Left lung (tissue), 10 donors: ENCODE measurements around the gene SMS. TPM values are rescaled to one million over a fixed set of nuclear protein-coding genes. Genes with fewer than 3 reads are reported as not detected.
A peak's percentile ranks its signal among the peaks of the same experiment; 100 is the strongest.

Experiments used
- ATAC-seq: fragments of 200-7000 bp; cut with Tn5 transposase; one replicate; pipeline ENCODE4 v1.9.1; 2020; ENCODE audit warnings: moderate library complexity
- DNase-seq, 4 donors: peaks; one replicate each; pipeline ENCODE4 v3.0.0-alpha.2; 2013 to 2020
- H3K27ac ChIP-seq, 2 donors: fragments of 200-600 bp; sonication (generic) in 1 of 2; one replicate each; pipeline versions ENCODE4 v1.5.0 to v1.8.0; 2020 to 2021
- H3K27me3 ChIP-seq, 2 donors: fragments of 200-600 bp; sonication (generic) in 1 of 2; one replicate each; pipeline versions ENCODE4 v1.5.0 to v1.8.0; 2020 to 2021
- H3K36me3 ChIP-seq, 2 donors: fragments of 200-600 bp; sonication (generic) in 1 of 2; one replicate each; pipeline versions ENCODE4 v1.5.0 to v1.8.0; 2020 to 2021
- H3K4me1 ChIP-seq, 2 donors: fragments of 200-600 bp; one replicate each; pipeline ENCODE4 v1.8.0; 2021
- H3K4me3 ChIP-seq, 2 donors: fragments of 200-600 bp; sonication (generic) in 1 of 2; one replicate each; pipeline versions ENCODE4 v1.5.0 to v1.8.0; 2020 to 2021; ENCODE audit warnings: mild to moderate bottlenecking in 1 of 2
- H3K9me3 ChIP-seq, 2 donors: fragments of 200-600 bp; sonication (generic) in 1 of 2; one replicate each; pipeline versions ENCODE4 v1.5.0 to v1.8.0; 2020 to 2021
- CTCF ChIP-seq, 2 donors: fragments of 200-600 bp; sonication (generic) in 1 of 2; IDR thresholded peaks; one replicate each; pipeline versions ENCODE4 v1.5.0 to v1.8.0; 2021; ENCODE audit warnings: antibody characterized with exemption in 2 of 2
- intact Hi-C, 2 donors: fragments of 100-400 bp; cut with DNase I; formaldehyde crosslinking; loops; one replicate each; pipeline versions ENCODE4 v1.11.2 to v1.14.2; 2022
- polyA plus RNA-seq, 6 donors: library from polyadenylated mRNA; unstranded; fragments of 120-200 nt; gene quantifications; one replicate each; pipeline ENCODE4 v1.2.1, GENCODE V29; 2013; ENCODE audit not compliant: insufficient read length in 6 of 6
- total RNA-seq, 2 donors: library from RNA; stranded (reverse); fragmentation: NEBNext Ultra II Directional; extraction: Animal tissue kit (Norgen Biotek cat#: 25700); gene quantifications; one replicate each; pipeline ENCODE4 v1.2.1, GENCODE V29; 2021
- donor health status: DM: no; HTN: yes; CAD: no.
- donor health status: DM: no; HTN: no; CAD: no.

Gene SMS
- total and polyA plus RNA-seq, 8 donors = 68.6 to 119 (median 108) TPM

GRCh38 chrX:22012931-22013330 is 72.4 kb downstream of the SMS start:
- no peaks in the 10 kb centered on the region for H3K9me3 ChIP-seq
- H3K4me3 ChIP-seq = no peak overlapping the region
- H3K27ac ChIP-seq = no peak overlapping the region
- ATAC-seq (no peak), DNase-seq (no peak)
- no peaks in the 10 kb centered on the region for H3K4me1 ChIP-seq
- H3K27me3 ChIP-seq = no peaks in the 10 kb centered on the region
- H3K36me3 ChIP-seq = no peaks in the 10 kb centered on the region
- TF ChIP-seq CTCF (IDR thresholded peaks at IDR 0.05) = no peak
- intact Hi-C loops = no loop called here

GRCh38 chrX:22015139-22015750 is 74.7 kb downstream of the SMS start:
- H3K9me3 ChIP-seq = no peaks in the 10 kb centered on the region
- H3K27me3 ChIP-seq = no peaks in the 10 kb centered on the region
- TF ChIP-seq CTCF (IDR thresholded peaks at IDR 0.05) = no peak
- no peak overlapping the region for H3K4me3 ChIP-seq
- ATAC-seq = no peak
- no peak for DNase-seq
- H3K36me3 ChIP-seq = no peaks in the 10 kb centered on the region
- no peaks in the 10 kb centered on the region for H3K4me1 ChIP-seq
- intact Hi-C loops = no loop called here
- no peak overlapping the region for H3K27ac ChIP-seq

- Histone ChIP-seq H3K36me3 (no peaks in the 10 kb centered on the region), H3K4me3 (no peak overlapping the region), H3K27me3 (no peaks in the 10 kb centered on the region), H3K27ac (no peak overlapping the region), H3K9me3 (no peaks in the 10 kb centered on the region), H3K4me1 (no peaks in the 10 kb centered on the region)
- TF ChIP-seq CTCF (IDR thresholded peaks at IDR 0.05) = no peak
- peak in 1 of 4 donors; percentile 34 for DNase-seq
- no peak for ATAC-seq
- intact Hi-C loops = no loop called here
These were observed 81.3 kb downstream of the SMS start for GRCh38 chrX:22021751-22022324.

- no peaks in the 10 kb centered on the region for H3K36me3 ChIP-seq
- no peaks in the 10 kb centered on the region for H3K9me3 ChIP-seq
- H3K27me3 ChIP-seq = no peaks in the 10 kb centered on the region
- H3K27ac ChIP-seq = no peak overlapping the region
- H3K4me1 ChIP-seq = no peaks in the 10 kb centered on the region
- TF ChIP-seq CTCF (IDR thresholded peaks at IDR 0.05) = no peak
- no peak for ATAC-seq
- no peak overlapping the region for H3K4me3 ChIP-seq
- intact Hi-C loops = no loop called here
- no peak for DNase-seq
These were observed 84.1 kb downstream of the SMS start for GRCh38 chrX:22024577-22024976.

- DNase-seq = no peak
- intact Hi-C loops = no loop called here
- H3K4me1 ChIP-seq = no peaks in the 10 kb centered on the region
These were observed 85.2 kb downstream of the SMS start for GRCh38 chrX:22025751-22026150.

More at GRCh38 chrX:22025751-22026150, 85.2 kb downstream of the SMS start:
- H3K4me3 ChIP-seq = no peak overlapping the region
- no peaks in the 10 kb centered on the region for H3K9me3 ChIP-seq
- no peak for TF ChIP-seq CTCF (IDR thresholded peaks at IDR 0.05)
- no peak overlapping the region for H3K27ac ChIP-seq
- ATAC-seq = no peak
- H3K27me3 ChIP-seq = no peaks in the 10 kb centered on the region
- H3K36me3 ChIP-seq = no peaks in the 10 kb centered on the region
